Erythroblast (primary cell): ENCODE data around the gene LHPP.

Source experiments
- GATA1 ChIP-seq: IDR thresholded peaks from 2 replicates; pipeline ENCODE4 v1.6.1; 2011; ENCODE audit warnings: low read depth, mild to moderate bottlenecking, control low read depth, low read length, moderate library complexity
- POLR2A ChIP-seq: IDR thresholded peaks from 2 replicates; pipeline ENCODE4 v1.6.1; 2011; ENCODE audit warnings: mild to moderate bottlenecking, low read length

- TF ChIP-seq POLR2A (no peak), GATA1 (no peak)
These were observed 13.7 kb upstream of the LHPP start for GRCh38 chr10:124447751-124448466.
